ENCODE data around the gene SLC25A4.

Gene SLC25A4

DNA sequence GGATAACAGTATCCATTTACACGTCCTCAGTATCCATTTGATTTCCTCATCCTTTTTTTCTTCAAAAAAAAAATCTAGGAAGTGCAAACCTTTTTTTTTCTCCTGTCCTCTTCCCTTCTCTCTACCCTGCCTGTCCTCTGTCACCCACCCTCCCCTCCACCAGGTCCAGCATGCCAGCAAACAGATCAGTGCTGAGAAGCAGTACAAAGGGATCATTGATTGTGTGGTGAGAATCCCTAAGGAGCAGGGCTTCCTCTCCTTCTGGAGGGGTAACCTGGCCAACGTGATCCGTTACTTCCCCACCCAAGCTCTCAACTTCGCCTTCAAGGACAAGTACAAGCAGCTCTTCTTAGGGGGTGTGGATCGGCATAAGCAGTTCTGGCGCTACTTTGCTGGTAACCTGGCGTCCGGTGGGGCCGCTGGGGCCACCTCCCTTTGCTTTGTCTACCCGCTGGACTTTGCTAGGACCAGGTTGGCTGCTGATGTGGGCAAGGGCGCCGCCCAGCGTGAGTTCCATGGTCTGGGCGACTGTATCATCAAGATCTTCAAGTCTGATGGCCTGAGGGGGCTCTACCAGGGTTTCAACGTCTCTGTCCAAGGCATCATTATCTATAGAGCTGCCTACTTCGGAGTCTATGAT, 1.7 kb downstream of the SLC25A4 start:
- H3K4me3 ChIP-seq (ENCODE audit: low read depth, low read length), result no peak overlapping the region

DNA sequence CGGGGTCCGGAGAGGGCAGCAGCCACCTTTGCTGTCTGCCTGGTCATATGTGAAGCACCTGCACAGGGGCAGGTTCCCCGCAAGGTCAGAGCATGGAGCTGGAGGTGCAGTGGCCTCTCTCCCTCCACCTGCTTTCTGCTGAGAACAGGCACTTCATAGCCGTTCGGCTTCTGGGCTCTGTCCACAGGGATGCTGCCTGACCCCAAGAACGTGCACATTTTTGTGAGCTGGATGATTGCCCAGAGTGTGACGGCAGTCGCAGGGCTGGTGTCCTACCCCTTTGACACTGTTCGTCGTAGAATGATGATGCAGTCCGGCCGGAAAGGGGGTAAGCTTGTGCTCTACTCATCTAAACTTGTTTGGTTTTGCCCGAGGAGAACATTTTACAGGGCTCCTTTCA, 2.5 kb downstream of the SLC25A4 start:
- H3K4me3 ChIP-seq (ENCODE audit: low read depth, low read length), result no peak overlapping the region
- no peak for DNase-seq (ENCODE audit: low read depth)
- TF ChIP-seq, protein P1, sequence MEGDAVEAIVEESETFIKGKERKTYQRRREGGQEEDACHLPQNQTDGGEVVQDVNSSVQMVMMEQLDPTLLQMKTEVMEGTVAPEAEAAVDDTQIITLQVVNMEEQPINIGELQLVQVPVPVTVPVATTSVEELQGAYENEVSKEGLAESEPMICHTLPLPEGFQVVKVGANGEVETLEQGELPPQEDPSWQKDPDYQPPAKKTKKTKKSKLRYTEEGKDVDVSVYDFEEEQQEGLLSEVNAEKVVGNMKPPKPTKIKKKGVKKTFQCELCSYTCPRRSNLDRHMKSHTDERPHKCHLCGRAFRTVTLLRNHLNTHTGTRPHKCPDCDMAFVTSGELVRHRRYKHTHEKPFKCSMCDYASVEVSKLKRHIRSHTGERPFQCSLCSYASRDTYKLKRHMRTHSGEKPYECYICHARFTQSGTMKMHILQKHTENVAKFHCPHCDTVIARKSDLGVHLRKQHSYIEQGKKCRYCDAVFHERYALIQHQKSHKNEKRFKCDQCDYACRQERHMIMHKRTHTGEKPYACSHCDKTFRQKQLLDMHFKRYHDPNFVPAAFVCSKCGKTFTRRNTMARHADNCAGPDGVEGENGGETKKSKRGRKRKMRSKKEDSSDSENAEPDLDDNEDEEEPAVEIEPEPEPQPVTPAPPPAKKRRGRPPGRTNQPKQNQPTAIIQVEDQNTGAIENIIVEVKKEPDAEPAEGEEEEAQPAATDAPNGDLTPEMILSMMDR (IDR thresholded peaks at IDR 0.05; ENCODE audit: control insufficient read depth, extremely low read depth, insufficient read depth), result no peak

More for the DNA sequence above, 1.7 kb downstream of the SLC25A4 start:
- DNase-seq (ENCODE audit: low read depth), result no peak
- TF ChIP-seq, protein P1 (IDR thresholded peaks at IDR 0.05; ENCODE audit: control insufficient read depth, extremely low read depth, insufficient read depth), result no peak

DNA sequence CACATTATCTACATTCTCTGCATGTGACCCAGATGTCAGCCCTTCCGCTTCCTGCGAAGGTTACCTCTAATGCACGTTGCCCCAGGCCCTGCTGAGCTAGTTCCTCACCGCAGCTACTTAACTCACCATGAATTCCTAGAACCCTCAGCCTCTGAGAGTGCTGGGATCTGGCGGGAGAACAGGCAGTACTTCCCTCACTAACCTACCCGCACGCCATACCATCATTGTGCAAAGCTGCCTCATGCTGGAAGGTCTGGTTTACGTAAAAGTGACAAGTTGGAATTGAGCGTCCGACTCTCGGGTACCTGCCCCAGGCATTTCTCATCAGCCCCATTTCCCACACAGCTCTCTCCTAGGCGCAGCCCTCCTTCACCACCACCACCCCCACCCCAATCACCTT, 6.3 kb downstream of the SLC25A4 start:
- DNase-seq (ENCODE audit: low read depth), result no peak
- H3K4me3 ChIP-seq (ENCODE audit: low read depth, low read length), result no peak overlapping the region
- TF ChIP-seq, protein P1 (IDR thresholded peaks at IDR 0.05; ENCODE audit: control insufficient read depth, extremely low read depth, insufficient read depth), result no peak

DNA sequence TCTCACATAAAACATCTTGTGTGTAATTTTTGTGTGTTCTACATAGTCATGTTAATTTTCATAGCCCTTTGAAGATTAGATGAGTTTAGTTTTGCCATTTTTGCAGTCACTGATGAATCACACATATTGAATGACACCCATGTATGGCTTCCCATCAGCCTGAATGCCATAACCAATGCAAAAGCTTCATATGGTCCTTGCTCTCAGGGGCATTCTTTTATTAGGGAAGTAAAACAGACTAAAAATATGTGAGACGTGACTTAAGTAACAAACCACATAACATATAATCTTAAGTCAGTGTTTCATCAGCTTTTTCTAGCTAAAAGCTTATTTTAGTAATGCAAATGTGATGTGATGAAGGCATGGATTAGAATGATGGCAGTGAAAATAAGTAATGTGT, 8.2 kb downstream of the SLC25A4 start:
- TF ChIP-seq, protein P1 (IDR thresholded peaks at IDR 0.05; ENCODE audit: control insufficient read depth, extremely low read depth, insufficient read depth), result no peak
- DNase-seq (ENCODE audit: low read depth), result no peak
- H3K4me3 ChIP-seq (ENCODE audit: low read depth, low read length), result no peak overlapping the region

DNA sequence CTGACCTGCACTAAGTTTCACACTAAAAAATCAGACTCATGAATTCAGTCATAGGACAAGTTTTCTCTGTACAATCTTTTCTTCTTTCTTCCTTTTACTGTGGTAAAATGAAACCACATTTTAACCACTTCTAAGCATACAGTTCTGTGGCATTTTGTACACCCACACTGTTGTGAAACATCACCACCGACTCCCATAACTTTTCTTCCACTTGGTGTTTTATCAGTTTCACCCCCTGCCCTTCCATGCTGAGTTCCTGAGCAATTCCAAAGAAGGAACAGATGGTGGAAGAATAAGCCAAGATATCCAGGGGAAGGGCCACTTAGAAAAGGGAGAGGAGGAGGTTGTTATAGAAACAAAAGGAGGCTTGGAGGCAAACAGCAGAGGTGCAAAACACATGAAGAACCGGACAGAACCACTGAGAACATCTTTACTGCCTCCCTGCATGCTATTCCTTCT, 22.6 kb downstream of the SLC25A4 start:
- TF ChIP-seq, protein P1 (IDR thresholded peaks at IDR 0.05; ENCODE audit: control insufficient read depth, extremely low read depth, insufficient read depth), result no peak
- no peak overlapping the region for H3K4me3 ChIP-seq (ENCODE audit: low read depth, low read length)
- DNase-seq (ENCODE audit: low read depth), result no peak

DNA sequence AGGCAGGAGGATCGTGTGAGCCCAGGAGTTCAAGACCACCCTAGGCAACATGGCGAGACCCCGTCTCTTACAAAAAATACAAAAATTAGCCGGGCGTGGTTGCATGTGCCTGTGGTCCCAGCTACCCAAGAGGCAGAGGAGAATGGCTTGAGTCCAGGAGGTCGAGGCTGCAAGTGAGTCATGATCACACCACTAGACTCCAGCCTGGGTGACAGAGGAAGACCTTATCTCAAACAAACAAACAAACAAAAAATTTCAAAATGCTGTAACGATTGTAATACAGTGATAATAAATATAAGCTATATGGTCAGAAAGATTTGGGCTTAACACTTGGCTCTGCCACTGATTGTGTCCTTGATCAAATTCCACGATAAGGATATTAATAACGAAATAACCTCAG, 24.2 kb downstream of the SLC25A4 start:
- no peak for DNase-seq (ENCODE audit: low read depth)
- TF ChIP-seq, protein P1 (IDR thresholded peaks at IDR 0.05; ENCODE audit: control insufficient read depth, extremely low read depth, insufficient read depth), result no peak
- no peak overlapping the region for H3K4me3 ChIP-seq (ENCODE audit: low read depth, low read length)
